ENCODE measurements around the gene PCDH9.

DNA sequence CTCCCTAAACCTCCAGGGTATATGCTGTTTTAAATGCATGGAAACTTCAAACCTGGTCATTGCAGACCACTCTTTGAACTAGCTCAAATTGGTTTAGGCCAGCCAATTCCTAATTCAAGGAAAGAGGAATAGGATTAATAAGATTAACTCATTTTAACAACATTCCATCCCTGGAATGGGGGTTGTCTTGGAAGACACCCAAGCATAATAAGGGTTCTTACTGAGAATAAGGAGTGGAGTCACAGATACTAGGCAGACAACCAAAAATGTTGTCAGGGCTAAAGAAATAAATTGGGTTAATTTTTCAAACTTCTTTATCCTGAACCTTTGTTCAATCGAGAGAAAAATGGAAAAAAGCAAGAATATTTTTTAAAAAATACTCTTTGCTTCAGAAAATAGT lies 186.2 kb downstream of the PCDH9 start:
- no peak for TF ChIP-seq POLR2AphosphoS5 (IDR thresholded peaks at IDR 0.05; ENCODE audit: low read depth, low read length)
- TF ChIP-seq POLR2A (IDR thresholded peaks at IDR 0.05; ENCODE audit: low read depth, low read length), result no peak
- TF ChIP-seq TAF1 (IDR thresholded peaks at IDR 0.05; ENCODE audit: borderline replicate concordance, low read depth, low read length), result no peak
